Left ventricle myocardium superior (tissue), 1 donor: Measurements from ENCODE around the gene BUD13. TPM values are rescaled to one million over a fixed set of nuclear protein-coding genes. Genes with fewer than 3 reads are reported as not detected.
"Not testable (repeated sequence)": the region's sequence is repeated elsewhere in the genome, so short reads cannot be mapped to it uniquely, and the experiment has no call there.

Source experiments
- ATAC-seq: fragments of 200-7000 bp; cut with Tn5 transposase; one replicate; pipeline ENCODE4 v1.9.1; 2020; ENCODE audit warnings: mild to moderate bottlenecking, moderate library complexity
- DNase-seq: peaks from one replicate; pipeline ENCODE4 v3.0.0-alpha.2; 2020
- intact Hi-C: fragments of 100-400 bp; cut with micrococcal nuclease; formaldehyde crosslinking; loops from one replicate; pipeline ENCODE4 v1.11.0; 2022
- long read RNA-seq: library from polyadenylated mRNA; unstranded; transcript quantifications from one replicate; pipeline ENCODE4 v2.0.0, GENCODE V29; 2021
- total RNA-seq: library from RNA; stranded (reverse); fragmentation: NEBNext Ultra II Directional; extraction: Animal tissue kit (Norgen Biotek cat#: 25700); gene quantifications from one replicate; pipeline ENCODE4 v1.2.1, GENCODE V29; 2021
- donor health status: DM: no; HTN: yes; CAD: no; lungs with severe emphysema.

The BUD13 gene
- total RNA-seq: 7.2 TPM
- long read RNA-seq, transcript BUD13-201 (10 exons, 2,196 nt): major isoform, 6 of 16 reads
- long read RNA-seq, partial matches to known transcripts: 10 of 16 reads
- long read RNA-seq, other reads (novel, unspliced or antisense): 0 of 16 reads

GRCh38 chr11:116772443-116773202 is at the start of gene BUD13:
BUD13 (minus strand) TSS chr11:116772987; CDS start chr11:116772964, 23 bp downstream.
- DNase-seq: peak; percentile 94
- peak; percentile 95 for ATAC-seq
- intact Hi-C loops: no loop called here

GRCh38 chr11:116822575-116822974 is 49.8 kb upstream of the BUD13 start:
- no peak for ATAC-seq
- DNase-seq: no peak
- intact Hi-C loops: no loop called here

- intact Hi-C loops: no loop called here
- DNase-seq (no peak), ATAC-seq (no peak)
These were observed 48.5 kb upstream of the BUD13 start for GRCh38 chr11:116821050-116821918.

GRCh38 chr11:116819049-116819448 is 46.3 kb upstream of the BUD13 start:
- ATAC-seq (no peak), DNase-seq (no peak)
- intact Hi-C loops: no loop called here

GRCh38 chr11:116814502-116814901 is 41.7 kb upstream of the BUD13 start:
- DNase-seq: no peak
- no peak for ATAC-seq
- intact Hi-C loops: no loop called here

- intact Hi-C loops: no loop called here
- peak; percentile 86 for ATAC-seq
- DNase-seq: no peak
These were observed 41.1 kb upstream of the BUD13 start for GRCh38 chr11:116813781-116814471.

GRCh38 chr11:116813170-116813569 is 40.4 kb upstream of the BUD13 start:
- ATAC-seq (no peak), DNase-seq (no peak)
- intact Hi-C loops: no loop called here

- ATAC-seq: no peak
- no peak for DNase-seq
- intact Hi-C loops: no loop called here
These were observed 39.3 kb upstream of the BUD13 start for GRCh38 chr11:116812109-116812508.

- DNase-seq (no peak), ATAC-seq (no peak)
- intact Hi-C loops: no loop called here
These were observed 38.4 kb upstream of the BUD13 start for GRCh38 chr11:116811194-116811593.

GRCh38 chr11:116808262-116809175 is 35.7 kb upstream of the BUD13 start:
- intact Hi-C loops: no loop called here
- ATAC-seq: no peak
- DNase-seq: no peak

- DNase-seq: no peak
- intact Hi-C loops: no loop called here
- ATAC-seq: no peak
These were observed 34.9 kb upstream of the BUD13 start for GRCh38 chr11:116807601-116808261.

GRCh38 chr11:116804001-116804400 is 31.2 kb upstream of the BUD13 start:
- intact Hi-C loops: no loop called here
- no peak for ATAC-seq
- DNase-seq: no peak

- ATAC-seq, intact Hi-C loops, DNase-seq: not testable (repeated sequence)
These were observed 28.9 kb upstream of the BUD13 start for GRCh38 chr11:116801662-116802061.

- ATAC-seq (no peak), DNase-seq (no peak)
- intact Hi-C loops: no loop called here
These were observed 27.8 kb upstream of the BUD13 start for GRCh38 chr11:116800610-116801009.

GRCh38 chr11:116798368-116798767 is 25.6 kb upstream of the BUD13 start:
- ATAC-seq (no peak), DNase-seq (no peak)
- intact Hi-C loops: no loop called here

- DNase-seq (no peak), ATAC-seq (peak; percentile 73)
- intact Hi-C loops: no loop called here
These were observed 25.0 kb upstream of the BUD13 start for GRCh38 chr11:116797816-116798215.

- intact Hi-C loops: no loop called here
- ATAC-seq (no peak), DNase-seq (no peak)
These were observed 23.8 kb upstream of the BUD13 start for GRCh38 chr11:116796548-116796947.

GRCh38 chr11:116794851-116795250 is 22.1 kb upstream of the BUD13 start:
- intact Hi-C loops: no loop called here
- no peak for ATAC-seq

More at GRCh38 chr11:116794851-116795250, 22.1 kb upstream of the BUD13 start:
- no peak for DNase-seq
